Measurements from ENCODE around the gene ATG9B. TPM values are rescaled to one million over a fixed set of nuclear protein-coding genes. Genes with fewer than 3 reads are reported as not detected.

ATG9B gene
- total and polyA plus RNA-seq, 9 of the 15 experiments (the other 6 are each of a cell fraction or from before 2014, with no cell fraction given) = 0.29 to 8.0 (median 2.1) TPM

DNA sequence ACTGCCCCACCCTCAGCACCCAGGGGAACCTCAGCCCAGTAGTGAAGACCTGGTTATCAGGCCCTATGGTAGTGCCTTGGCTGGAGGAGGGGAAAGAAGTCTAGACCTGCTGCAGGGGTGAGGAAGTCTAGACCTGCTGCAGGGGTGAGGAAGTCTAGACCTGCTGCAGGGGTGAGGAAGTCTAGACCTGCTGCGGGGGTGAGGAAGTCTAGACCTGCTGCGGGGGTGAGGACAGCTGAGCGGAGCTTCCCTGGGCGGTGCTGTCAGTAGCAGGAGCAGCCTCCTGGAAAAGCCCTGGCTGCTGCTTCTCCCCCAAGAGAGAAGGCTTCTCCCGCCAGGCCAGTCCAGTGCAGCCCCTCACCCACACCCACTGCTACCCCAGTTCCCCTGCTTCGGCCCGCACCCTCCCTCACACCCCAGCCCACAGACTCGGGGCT, 27.2 kb downstream of the ATG9B start (continued):
- TF ChIP-seq ZNF740 (CRISPR knock-in tag; IDR thresholded peaks at IDR 0.05) (no peak), ZNF740 (tag; IDR thresholded peaks at IDR 0.05) (0 out of 4 replicates have a peak, but pooled peaks of 1 of the 2 experiments have one; percentile 48), KLF16 (IDR thresholded peaks at IDR 0.05) (no peak), ATF7 (IDR thresholded peaks at IDR 0.05) (0 out of 2 replicates have a peak, but pooled peaks have one; percentile 42), PHF20 (IDR thresholded peaks at IDR 0.05; ENCODE audit: partially characterized antibody) (peak; percentile 1), ZBTB1 (CRISPR knock-in tag; IDR thresholded peaks at IDR 0.05; ENCODE audit: borderline replicate concordance, low read depth) (no peak), CXXC5 (CRISPR knock-in tag; IDR thresholded peaks at IDR 0.05) (no peak; the same call in 1 of the 2 replicates), SMAD4 (CRISPR knock-in tag; conservative IDR thresholded peaks at IDR 0.05) (peak; percentile 100), SRSF9 (IDR thresholded peaks at IDR 0.05; ENCODE audit: borderline replicate concordance, low read depth, low read length) (no peak)
- TF ChIP-seq, protein P1, sequence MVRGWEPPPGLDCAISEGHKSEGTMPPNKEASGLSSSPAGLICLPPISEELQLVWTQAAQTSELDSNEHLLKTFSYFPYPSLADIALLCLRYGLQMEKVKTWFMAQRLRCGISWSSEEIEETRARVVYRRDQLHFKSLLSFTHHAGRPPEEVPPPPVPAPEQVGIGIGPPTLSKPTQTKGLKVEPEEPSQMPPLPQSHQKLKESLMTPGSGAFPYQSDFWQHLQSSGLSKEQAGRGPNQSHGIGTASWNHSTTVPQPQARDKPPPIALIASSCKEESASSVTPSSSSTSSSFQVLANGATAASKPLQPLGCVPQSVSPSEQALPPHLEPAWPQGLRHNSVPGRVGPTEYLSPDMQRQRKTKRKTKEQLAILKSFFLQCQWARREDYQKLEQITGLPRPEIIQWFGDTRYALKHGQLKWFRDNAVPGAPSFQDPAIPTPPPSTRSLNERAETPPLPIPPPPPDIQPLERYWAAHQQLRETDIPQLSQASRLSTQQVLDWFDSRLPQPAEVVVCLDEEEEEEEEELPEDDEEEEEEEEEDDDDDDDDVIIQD (CRISPR knock-in tag; IDR thresholded peaks at IDR 0.05) = no peak
